Measurements from ENCODE around the gene AIDA. TPM values are rescaled to one million over a fixed set of nuclear protein-coding genes. Genes with fewer than 3 reads are reported as not detected.

Gene AIDA
- total RNA-seq, 1 experiment from 2014 or later, result 92.8 TPM

- Histone ChIP-seq H2BK120ac (ENCODE audit: low read depth, low read length, poor library complexity, severe bottlenecking) (no peak overlapping the region), H3T11ph (ENCODE audit: low read length) (no peak overlapping the region), H3K18ac (ENCODE audit: insufficient read length, low read depth, low read length) (no peak overlapping the region), H2BK20ac (ENCODE audit: low read depth, low read length, poor library complexity, severe bottlenecking) (no peak overlapping the region), H3K56ac (ENCODE audit: insufficient read length, low read depth, low read length) (no peak overlapping the region), H3K27me3 (ENCODE audit: insufficient read depth, low read length) (no peaks in the 10 kb centered on the region), H2BK15ac (ENCODE audit: low read depth, low read length) (no peak overlapping the region), H2BK12ac (ENCODE audit: insufficient read length, low read depth, low read length) (no peak overlapping the region), H2BK5ac (ENCODE audit: insufficient read length, low read length) (no peak overlapping the region), H3K4me1 (ENCODE audit: insufficient read depth, low read length) (no peaks in the 10 kb centered on the region), H3K9ac (ENCODE audit: extremely low read depth, insufficient read length, low read length) (no peak overlapping the region), H2AFZ (ENCODE audit: low read length) (no peak overlapping the region), H4K5ac (ENCODE audit: insufficient read length, low read depth, low read length) (no peak overlapping the region), H3K4me2 (ENCODE audit: insufficient read depth, insufficient read length, low read length) (no peak overlapping the region), H3K9me3 (ENCODE audit: control insufficient read depth, low read depth, low read length) (no peaks in the 10 kb centered on the region), H2AK5ac (ENCODE audit: insufficient read length, low read length) (no peak overlapping the region), H3K14ac (ENCODE audit: insufficient read depth, low read length) (no peak overlapping the region), H3K79me2 (ENCODE audit: insufficient read depth, low read length) (no peaks in the 10 kb centered on the region), H3K4ac (ENCODE audit: low read depth, low read length) (no peak overlapping the region), H3K23me2 (ENCODE audit: insufficient read length, low read depth, low read length, poor library complexity, severe bottlenecking) (no peaks in the 10 kb centered on the region), H3K79me1 (ENCODE audit: insufficient read depth, low read depth, low read length, poor library complexity, severe bottlenecking) (peaks cover 1% of the 10 kb centered on the region), H3K27ac (ENCODE audit: insufficient read length, low read depth, low read length) (no peak overlapping the region), H4K91ac (ENCODE audit: insufficient read length, low read depth, low read length) (no peak overlapping the region), H3K23ac (ENCODE audit: insufficient read length, low read depth, low read length) (no peak overlapping the region), H4K8ac (replicated peaks; ENCODE audit: insufficient read length, low read depth, low read length) (no peak overlapping the region), H4K20me1 (ENCODE audit: control insufficient read depth, insufficient read depth, insufficient read length) (no peaks in the 10 kb centered on the region)
- H3K9me3 Mint-ChIP-seq, result no peaks in the 10 kb centered on the region
- WGBS (ENCODE audit: extremely low coverage, insufficient read length, low lambda C conversion rate), result no CpG with 5 or more reads among the region's 3 CpGs
- no peaks in the 10 kb centered on the region for H3K27me3 Mint-ChIP-seq (ENCODE audit: low read depth)
- no peak for TF ChIP-seq CTCF (conservative IDR thresholded peaks at IDR 0.05)
- no peak for DNase-seq
- H3K36me3 Mint-ChIP-seq (ENCODE audit: insufficient read depth in 1 of 3, low read depth in 3 of 3), result peaks cover 30 to 78% (median 75%) of the 10 kb centered on the region in 3 experiments; a peak in 6 of 7 replicates
- H3K27ac Mint-ChIP-seq, result no peak overlapping the region
- H3K4me3 Mint-ChIP-seq, result no peak overlapping the region
- H3K4me1 Mint-ChIP-seq, result no peaks in the 10 kb centered on the region
These were observed 80.6 kb downstream of the AIDA start for GRCh38 chr1:222631611-222632208.

Data from H9 (cell line).